ENCODE data around the gene PAX4.

PAX4 gene

GRCh38 chr7:127618042-127618441 lies at the start of gene PAX4:
Gene PAX4, minus strand, starts transcription at chr7:127618142. Its CDS starts 2,214 bp downstream, at chr7:127615928.
- in situ Hi-C loops (cut with MboI; ENCODE audit: low sequenced_read_pairs) = no loop called here

- in situ Hi-C loops (cut with MboI; ENCODE audit: low sequenced_read_pairs) = no loop called here
Observed at GRCh38 chr7:127667017-127667670, 49.2 kb upstream of the PAX4 start.

GRCh38 chr7:127666602-127667001 lies 48.7 kb upstream of the PAX4 start:
- in situ Hi-C loops (cut with MboI; ENCODE audit: low sequenced_read_pairs) = no loop called here

- in situ Hi-C loops (cut with MboI; ENCODE audit: low sequenced_read_pairs) = no loop called here
Observed at GRCh38 chr7:127665922-127666321, 48.0 kb upstream of the PAX4 start.

- in situ Hi-C loops (cut with MboI; ENCODE audit: low sequenced_read_pairs) = no loop called here
Observed at GRCh38 chr7:127658970-127659630, 41.2 kb upstream of the PAX4 start.

GRCh38 chr7:127657500-127657899 lies 39.6 kb upstream of the PAX4 start:
- in situ Hi-C loops (cut with MboI; ENCODE audit: low sequenced_read_pairs) = no loop called here

GRCh38 chr7:127655720-127656119 lies 37.8 kb upstream of the PAX4 start:
- in situ Hi-C loops (cut with MboI; ENCODE audit: low sequenced_read_pairs) = no loop called here

GRCh38 chr7:127654404-127655394 lies 36.8 kb upstream of the PAX4 start:
- in situ Hi-C loops (cut with MboI; ENCODE audit: low sequenced_read_pairs) = no loop called here

- in situ Hi-C loops (cut with MboI; ENCODE audit: low sequenced_read_pairs) = no loop called here
Observed at GRCh38 chr7:127653396-127653795, 35.5 kb upstream of the PAX4 start.

- in situ Hi-C loops (cut with MboI; ENCODE audit: low sequenced_read_pairs) = no loop called here
Observed at GRCh38 chr7:127652333-127653248, 34.6 kb upstream of the PAX4 start.

- in situ Hi-C loops (cut with MboI; ENCODE audit: low sequenced_read_pairs) = no loop called here
Observed at GRCh38 chr7:127651556-127652332, 33.8 kb upstream of the PAX4 start, which contains the start of gene SND1. Gene SND1, plus strand, starts transcription at chr7:127652194. Its CDS starts 180 bp downstream, at chr7:127652374.

- in situ Hi-C loops (cut with MboI; ENCODE audit: low sequenced_read_pairs) = no loop called here
Observed at GRCh38 chr7:127650847-127651555, 33.1 kb upstream of the PAX4 start.

GRCh38 chr7:127648986-127649385 lies 31.0 kb upstream of the PAX4 start:
- in situ Hi-C loops (cut with MboI; ENCODE audit: low sequenced_read_pairs) = no loop called here

GRCh38 chr7:127647636-127648035 lies 29.7 kb upstream of the PAX4 start:
- in situ Hi-C loops (cut with MboI; ENCODE audit: low sequenced_read_pairs) = no loop called here

- in situ Hi-C loops (cut with MboI; ENCODE audit: low sequenced_read_pairs) = no loop called here
Observed at GRCh38 chr7:127644484-127644883, 26.5 kb upstream of the PAX4 start.

- in situ Hi-C loops (cut with MboI; ENCODE audit: low sequenced_read_pairs) = no loop called here
Observed at GRCh38 chr7:127638197-127638596, 20.3 kb upstream of the PAX4 start.

- in situ Hi-C loops (cut with MboI; ENCODE audit: low sequenced_read_pairs) = no loop called here
Observed at GRCh38 chr7:127635659-127636285, 17.8 kb upstream of the PAX4 start.

GRCh38 chr7:127632276-127632910 lies 14.5 kb upstream of the PAX4 start:
- in situ Hi-C loops (cut with MboI; ENCODE audit: low sequenced_read_pairs) = no loop called here
